ENCODE data around the gene CACNA1C.
"Not testable (repeated sequence)": the region's sequence is repeated elsewhere in the genome, so short reads cannot be mapped to it uniquely, and the experiment has no call there.

Gene CACNA1C

DNA sequence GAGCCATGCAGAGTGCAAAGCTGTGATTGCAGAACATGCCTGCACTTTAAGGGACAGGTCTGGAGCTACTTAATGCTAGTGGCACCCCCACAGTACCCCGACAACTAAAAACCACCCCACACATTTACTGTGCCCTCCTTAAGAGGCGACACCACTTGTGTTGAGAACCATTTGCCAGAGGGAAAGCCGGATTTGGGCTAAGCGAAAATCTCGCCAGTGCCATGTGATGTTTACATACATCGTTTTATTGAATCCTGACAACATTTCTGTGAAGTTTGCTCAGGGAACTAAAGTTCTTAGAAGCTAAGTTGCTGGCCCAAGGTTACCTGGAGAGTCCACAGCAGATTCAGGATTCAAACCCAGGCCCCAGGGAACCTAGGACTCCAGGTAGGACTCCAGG is 623.0 kb downstream of the CACNA1C start:
- no peak for DNase-seq (ENCODE audit: low spot score)

GRCh38 chr12:2677142-2677880 is 624.5 kb downstream of the CACNA1C start:
- DNase-seq (ENCODE audit: low spot score), result no peak

GRCh38 chr12:2678426-2678825 is 625.6 kb downstream of the CACNA1C start:
- DNase-seq (ENCODE audit: low spot score), result no peak

GRCh38 chr12:2679068-2679815 is 626.5 kb downstream of the CACNA1C start:
- no peak for DNase-seq (ENCODE audit: low spot score)

GRCh38 chr12:2679816-2680675 is 627.3 kb downstream of the CACNA1C start:
- DNase-seq (ENCODE audit: low spot score), result no peak

- no peak for DNase-seq (ENCODE audit: low spot score)
Observed at GRCh38 chr12:2680676-2681039, 627.9 kb downstream of the CACNA1C start.

- DNase-seq (ENCODE audit: low spot score), result no peak
Observed at GRCh38 chr12:2681450-2682205, 628.8 kb downstream of the CACNA1C start.

DNA sequence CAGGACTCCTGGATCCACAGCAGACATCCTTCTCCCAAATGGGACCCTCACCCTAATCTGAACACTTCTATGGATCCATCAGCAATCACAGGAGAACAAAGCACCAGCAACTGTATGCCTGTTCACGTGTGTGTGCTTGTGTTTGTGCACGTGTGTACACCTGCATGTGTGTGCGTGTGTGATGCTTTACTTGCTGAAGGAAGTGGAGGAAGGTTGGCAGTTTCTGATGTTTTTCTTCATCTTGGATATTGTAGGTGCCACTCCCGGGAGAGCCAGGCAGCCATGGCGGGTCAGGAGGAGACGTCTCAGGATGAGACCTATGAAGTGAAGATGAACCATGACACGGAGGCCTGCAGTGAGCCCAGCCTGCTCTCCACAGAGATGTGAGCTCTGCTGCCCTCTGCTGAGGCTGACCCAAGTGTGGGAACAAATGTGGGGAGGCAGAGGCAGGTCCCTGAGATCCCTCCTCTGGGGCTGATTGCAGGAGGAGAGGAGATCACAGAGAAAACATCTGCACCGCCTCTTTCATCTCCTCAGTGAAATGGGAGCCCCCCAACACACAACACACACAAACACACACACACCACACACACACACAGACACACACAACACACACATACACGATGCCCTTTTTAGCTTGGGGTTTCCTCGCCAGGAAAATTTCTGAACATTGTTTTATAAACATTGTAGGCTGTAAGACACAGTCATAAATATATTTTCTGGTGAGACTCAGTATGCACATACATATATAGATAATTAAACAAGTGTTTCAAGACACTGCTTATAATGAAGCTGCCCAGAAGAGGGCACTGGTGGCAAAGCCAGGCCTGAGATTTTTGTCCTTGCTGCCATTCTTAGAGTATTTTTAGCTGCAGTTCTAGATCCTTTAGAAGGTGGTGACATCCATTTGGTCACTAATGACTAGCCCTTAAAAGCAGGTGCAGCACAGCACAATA is 629.8 kb downstream of the CACNA1C start:
- DNase-seq (ENCODE audit: low spot score), result no peak

DNA sequence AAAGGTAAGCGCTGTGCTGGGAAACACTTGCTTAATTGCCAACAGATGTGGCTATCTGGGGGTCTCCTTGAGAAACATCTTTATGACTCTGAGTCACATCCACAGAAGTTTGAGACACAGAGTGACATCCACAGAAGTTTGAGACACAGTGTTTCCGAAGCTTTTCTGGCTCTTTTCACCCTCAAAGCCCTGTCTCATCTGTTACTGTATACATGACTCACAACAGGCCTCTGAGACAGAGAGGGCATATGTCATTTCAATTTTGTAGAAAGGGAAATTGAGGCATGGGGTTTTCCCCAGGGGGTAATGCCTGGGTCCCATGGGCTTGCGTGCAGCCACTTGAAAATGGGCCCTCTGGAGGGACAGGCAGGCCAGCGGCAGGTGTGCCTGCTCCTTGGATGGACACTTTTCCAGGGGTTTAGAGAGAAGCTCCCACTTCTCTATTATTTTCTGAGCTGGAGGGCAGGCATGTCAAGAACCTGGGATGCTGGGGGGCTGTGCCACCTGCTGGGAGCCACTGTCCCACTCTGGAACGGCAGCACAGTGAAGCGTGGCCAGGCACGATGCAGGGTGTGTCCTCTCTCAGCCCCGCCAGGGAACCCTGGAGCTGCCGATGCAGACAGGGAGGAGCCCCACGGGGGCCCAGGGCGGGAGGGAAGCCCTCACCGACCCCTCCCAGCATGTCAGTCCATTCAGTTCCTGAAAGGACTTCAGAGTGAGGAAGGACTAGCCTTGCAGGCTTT is 630.7 kb downstream of the CACNA1C start:
- no peak for DNase-seq (ENCODE audit: low spot score)

DNA sequence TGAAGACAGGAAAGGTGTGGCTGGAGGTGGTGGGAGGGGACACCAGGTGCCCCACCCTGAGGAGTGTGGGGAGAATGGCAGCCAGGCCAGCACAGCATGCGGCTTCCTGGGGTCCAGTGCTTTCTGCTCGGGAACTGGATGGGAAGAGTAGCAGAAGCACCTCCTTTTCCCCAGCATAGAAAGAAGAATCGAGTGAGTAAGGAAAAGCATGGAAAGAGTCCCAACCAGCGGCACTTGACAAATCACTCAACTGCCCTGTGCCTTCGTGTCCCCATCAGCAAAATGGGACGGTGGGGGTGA is 631.2 kb downstream of the CACNA1C start:
- not testable (repeated sequence) for DNase-seq (ENCODE audit: low spot score)

- not testable (repeated sequence) for DNase-seq (ENCODE audit: low spot score)
Observed at GRCh38 chr12:2685620-2686279, 633.0 kb downstream of the CACNA1C start.

GRCh38 chr12:2686280-2686646 is 633.5 kb downstream of the CACNA1C start:
- no peak for DNase-seq (ENCODE audit: low spot score)

GRCh38 chr12:2687058-2687457 is 634.3 kb downstream of the CACNA1C start:
- no peak for DNase-seq (ENCODE audit: low spot score)

DNA sequence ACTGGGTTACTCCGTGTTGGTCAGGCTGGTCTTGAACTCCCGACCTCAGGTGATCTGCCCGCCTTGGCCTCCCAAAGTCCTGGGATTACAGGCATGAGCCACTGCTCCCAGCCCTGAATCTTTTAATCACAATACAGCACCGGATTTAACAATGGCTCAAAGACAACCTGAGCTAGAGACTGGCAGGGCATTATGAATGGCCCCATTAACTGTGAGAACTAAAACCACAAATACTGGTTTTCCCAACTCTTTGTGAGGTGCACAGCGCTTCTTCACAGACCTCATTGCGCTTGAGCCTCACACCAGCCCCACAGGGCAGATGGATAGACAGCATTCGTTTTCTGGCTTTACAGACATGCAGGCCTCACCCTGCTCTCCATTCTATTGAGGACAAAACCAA is 634.9 kb downstream of the CACNA1C start:
- no peak for DNase-seq (ENCODE audit: low spot score)

DNA sequence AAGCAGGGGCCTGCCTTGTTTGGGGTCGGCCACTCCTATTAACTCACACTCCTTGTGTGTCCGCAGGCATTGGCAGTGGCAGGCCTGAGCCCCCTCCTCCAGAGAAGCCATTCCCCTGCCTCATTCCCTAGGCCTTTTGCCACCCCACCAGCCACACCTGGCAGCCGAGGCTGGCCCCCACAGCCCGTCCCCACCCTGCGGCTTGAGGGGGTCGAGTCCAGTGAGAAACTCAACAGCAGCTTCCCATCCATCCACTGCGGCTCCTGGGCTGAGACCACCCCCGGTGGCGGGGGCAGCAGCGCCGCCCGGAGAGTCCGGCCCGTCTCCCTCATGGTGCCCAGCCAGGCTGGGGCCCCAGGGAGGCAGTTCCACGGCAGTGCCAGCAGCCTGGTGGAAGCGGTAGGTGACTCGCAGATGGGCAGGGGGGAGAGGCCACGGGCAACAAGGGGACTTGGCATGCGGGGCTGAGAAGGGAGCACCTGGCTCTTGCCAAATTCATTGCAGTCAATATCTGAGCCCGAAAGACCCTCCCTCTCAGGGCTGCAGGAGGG is 635.7 kb downstream of the CACNA1C start:
- DNase-seq (ENCODE audit: low spot score), result no peak

DNA sequence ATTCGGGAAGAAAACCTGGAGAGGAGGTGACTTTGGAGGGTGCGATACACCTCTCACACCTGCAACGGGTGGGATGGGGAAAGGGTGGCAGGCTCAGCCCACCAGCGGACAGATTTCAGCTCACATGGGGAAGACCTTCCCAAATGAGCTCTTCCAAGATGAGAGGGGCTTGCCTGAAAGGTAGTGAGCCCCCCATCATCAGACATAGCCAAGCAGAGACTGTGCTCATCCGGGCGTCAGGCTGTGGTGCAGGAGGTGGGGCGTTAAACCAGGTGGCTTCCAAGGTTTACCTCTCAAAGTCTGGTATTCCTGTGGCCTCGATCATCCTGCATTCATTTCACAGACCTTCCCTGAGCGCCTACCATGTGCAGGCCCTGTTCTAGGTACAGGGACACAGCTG is 636.6 kb downstream of the CACNA1C start:
- DNase-seq (ENCODE audit: low spot score), result no peak

DNA sequence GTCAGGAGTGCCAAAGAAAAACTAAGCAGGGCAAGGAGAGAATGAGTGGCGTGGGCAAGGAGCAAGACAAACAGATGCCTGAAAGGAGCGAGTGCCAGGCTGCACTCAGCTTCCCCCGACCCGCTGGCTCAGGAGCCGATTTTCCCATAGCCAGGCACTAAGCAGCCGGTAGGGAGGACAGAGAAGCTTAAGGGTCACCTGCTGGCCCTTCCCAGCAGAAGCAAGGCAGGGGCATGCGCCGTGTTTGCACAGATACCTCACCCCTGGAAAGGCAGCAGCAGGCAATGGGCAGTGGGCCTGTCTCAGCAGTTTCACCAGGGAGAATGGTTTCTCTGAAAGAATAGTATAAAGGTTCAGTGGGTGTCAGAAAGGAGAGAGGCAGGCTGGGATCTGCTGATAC is 637.1 kb downstream of the CACNA1C start:
- no peak for DNase-seq (ENCODE audit: low spot score)

DNA sequence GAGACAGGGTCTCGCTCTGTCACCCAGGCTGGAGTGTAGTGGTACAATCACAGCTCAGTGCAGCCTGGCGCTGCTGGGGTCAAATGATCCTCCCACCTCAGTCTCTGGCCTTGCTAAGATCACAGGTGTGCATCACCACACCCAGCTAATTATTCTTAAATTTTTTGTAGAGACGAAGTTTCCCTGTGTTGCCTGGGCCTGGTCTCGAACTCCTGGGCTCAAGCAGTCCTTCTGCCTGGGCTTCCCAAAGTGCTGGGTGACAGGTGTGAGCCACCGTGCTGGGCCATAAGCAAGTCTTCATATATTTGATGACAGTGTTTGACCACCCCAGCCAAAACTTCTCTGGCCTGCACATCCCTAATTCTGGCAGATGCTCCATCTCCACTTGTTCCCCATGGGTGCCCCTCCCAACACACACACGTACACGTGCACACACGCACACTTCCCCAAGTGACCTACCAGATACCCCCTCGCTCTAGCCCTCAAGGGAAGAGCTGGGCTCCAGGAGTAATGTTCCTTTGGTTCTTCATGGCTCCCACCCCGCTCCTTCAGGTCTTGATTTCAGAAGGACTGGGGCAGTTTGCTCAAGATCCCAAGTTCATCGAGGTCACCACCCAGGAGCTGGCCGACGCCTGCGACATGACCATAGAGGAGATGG is 637.7 kb downstream of the CACNA1C start:
- no peak for DNase-seq (ENCODE audit: low spot score)

DNA sequence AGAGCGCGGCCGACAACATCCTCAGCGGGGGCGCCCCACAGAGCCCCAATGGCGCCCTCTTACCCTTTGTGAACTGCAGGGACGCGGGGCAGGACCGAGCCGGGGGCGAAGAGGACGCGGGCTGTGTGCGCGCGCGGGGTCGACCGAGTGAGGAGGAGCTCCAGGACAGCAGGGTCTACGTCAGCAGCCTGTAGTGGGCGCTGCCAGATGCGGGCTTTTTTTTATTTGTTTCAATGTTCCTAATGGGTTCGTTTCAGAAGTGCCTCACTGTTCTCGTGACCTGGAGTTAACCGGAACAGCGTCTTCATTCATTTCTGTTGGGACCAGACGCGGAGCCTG is 638.2 kb downstream of the CACNA1C start:
- peak; percentile 47 for DNase-seq (ENCODE audit: low spot score)

Measured in germinal center (tissue), 1 donor.